Uterus (tissue), 2 donors: ENCODE measurements around the gene EVL.

Source experiments
- CTCF ChIP-seq, 4 experiments: fragments of 200-600 bp in 2 of 4; fragments of 450-650 bp in 2 of 4; sonication (generic) in 2 of 4; IDR thresholded peaks; one replicate each; pipeline ENCODE4 v1.5.1; 2016 to 2019; ENCODE audit warnings: antibody characterized with exemption in 4 of 4, mild to moderate bottlenecking in 2 of 4, moderate library complexity in 1 of 4
- POLR2A ChIP-seq, 2 donors: fragments of 450-650 bp; IDR thresholded peaks; one replicate each; pipeline ENCODE4 v1.6.1; 2016; ENCODE audit warnings: antibody characterized with exemption in 2 of 2, mild to moderate bottlenecking in 1 of 2, moderate library complexity in 1 of 2

DNA sequence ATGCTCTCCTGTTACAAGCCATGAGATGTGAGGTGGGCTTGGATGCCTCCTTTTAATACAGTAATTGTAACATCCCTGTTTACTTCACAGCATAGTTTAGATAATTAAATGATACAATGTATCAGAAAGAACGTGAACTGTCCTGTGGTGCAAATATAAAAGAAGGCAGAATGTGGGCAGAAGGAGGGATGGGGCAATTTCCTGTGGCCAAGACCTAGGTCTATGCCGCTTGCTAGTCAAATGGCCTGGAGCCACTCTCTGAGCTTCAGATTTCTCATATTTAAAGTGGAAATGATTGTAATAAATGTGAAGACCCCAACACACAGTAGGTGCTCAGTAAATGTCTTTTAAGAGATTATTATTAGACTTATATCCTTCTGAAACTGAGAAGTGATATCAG lies 24.0 kb upstream of the EVL start:
- TF ChIP-seq POLR2A (IDR thresholded peaks at IDR 0.05) (no peak), CTCF (IDR thresholded peaks at IDR 0.05) (no peak)
